Endothelial cell of umbilical vein (primary cell): ENCODE measurements around the gene POLE. TPM values are rescaled to one million over a fixed set of nuclear protein-coding genes. Genes with fewer than 3 reads are reported as not detected.

Source experiments
- BruUV-seq: library from RNA; stranded (reverse); fragments of 400-500 nt; replicated peaks from 2 replicates; lab custom pipeline; 2021; lab: Mats Ljungman, UMichigan
- CTCF ChIA-PET: fragments of 300-600, 350-600 bp; sonication (Branson Sonifier 250); formaldehyde crosslinking; loops from one replicate; lab custom pipeline; 2021; ENCODE audit warnings: antibody characterized with exemption, inconsistent platforms; lab: Charles Lee
- POLR2A ChIA-PET: fragments of 300-600, 350-600 bp; sonication (Branson Sonifier 250); formaldehyde crosslinking; loops from one replicate; lab custom pipeline; 2021; ENCODE audit warnings: antibody characterized with exemption, inconsistent platforms; lab: Charles Lee
- DNase-seq: peaks from one replicate; pipeline ENCODE4 v3.0.0-alpha.2; 2011; ENCODE audit warnings: low read depth, low spot score
- FAIRE-seq: peaks from 2 replicates; lab custom pipeline; 2011; peaks lifted over from hg19 to GRCh38; lab: Jason Lieb, UNC
- H2AFZ ChIP-seq: 2 replicates; pipeline ENCODE4 v1.6.0; 2012; ENCODE audit warnings: low read depth, low read length, control low read depth, inconsistent platforms
- H3K27ac ChIP-seq: 2 replicates; pipeline ENCODE4 v1.5.1; 2011; ENCODE audit warnings: low read depth, mild to moderate bottlenecking, control low read depth, low read length, moderate library complexity; ENCODE audit not compliant: insufficient read depth
- H3K27me3 ChIP-seq, 2 experiments: 2 replicates each; pipeline versions ENCODE4 v1.6.0 to v1.6.1; 2011; ENCODE audit warnings: low read length in 2 of 2, mixed read lengths in 1 of 2; ENCODE audit not compliant: control insufficient read depth in 2 of 2, insufficient read depth in 2 of 2
- H3K36me3 ChIP-seq, 2 experiments: 2 replicates in 1 of 2; 3 replicates in 1 of 2; pipeline ENCODE4 v1.5.1; 2011; ENCODE audit warnings: low read length in 2 of 2, mild to moderate bottlenecking in 1 of 2, moderate library complexity in 1 of 2; ENCODE audit not compliant: control insufficient read depth in 2 of 2, insufficient read depth in 2 of 2; ENCODE audit errors: extremely low read depth in 1 of 2
- H3K4me1 ChIP-seq: 3 replicates; pipeline ENCODE4 v1.5.1; 2011; ENCODE audit warnings: mild to moderate bottlenecking, low read length; ENCODE audit not compliant: control insufficient read depth, insufficient read depth; ENCODE audit errors: extremely low read depth
- H3K4me2 ChIP-seq: 2 replicates; pipeline ENCODE4 v1.6.1; 2011; ENCODE audit warnings: low read length, control low read depth, mixed read lengths; ENCODE audit not compliant: insufficient read depth
- H3K4me3 ChIP-seq, 3 experiments: fragments of 200-600 bp in 1 of 3; sonication (generic), shearing (Covaris generic) in 1 of 3; replicated peaks in 1 of 3; 2 replicates each; pipeline ENCODE4 v1.5.1; 2011 to 2016; ENCODE audit warnings: control low read depth in 3 of 3, low read length in 3 of 3, mild to moderate bottlenecking in 2 of 3, inconsistent platforms in 1 of 3, low read depth in 1 of 3, moderate library complexity in 1 of 3; ENCODE audit not compliant: insufficient read depth in 1 of 3
- H3K79me2 ChIP-seq: 2 replicates; pipeline ENCODE4 v1.6.0; 2012; ENCODE audit warnings: low read length, inconsistent platforms; ENCODE audit not compliant: control insufficient read depth, insufficient read depth
- H3K9ac ChIP-seq: replicated peaks from 2 replicates; pipeline ENCODE3; 2011; ENCODE audit warnings: low read length, control low read depth; ENCODE audit not compliant: insufficient read depth; ENCODE audit errors: extremely low read depth
- H3K9me1 ChIP-seq: replicated peaks from 3 replicates; pipeline ENCODE4 v1.6.0; 2011; ENCODE audit warnings: mild to moderate bottlenecking, low read length; ENCODE audit not compliant: control insufficient read depth, insufficient read depth; ENCODE audit errors: extremely low read depth
- H3K9me3 ChIP-seq: replicated peaks from 2 replicates; pipeline ENCODE4 v1.5.1; 2012; ENCODE audit warnings: low read length, inconsistent platforms; ENCODE audit not compliant: control insufficient read depth, insufficient read depth
- H4K20me1 ChIP-seq: replicated peaks from 2 replicates; pipeline ENCODE3; 2011; ENCODE audit warnings: mild to moderate bottlenecking, low read length; ENCODE audit not compliant: control insufficient read depth, insufficient read depth; ENCODE audit errors: extremely low read depth
- CTCF ChIP-seq, 2 donors: IDR thresholded peaks; 1 replicate in 1 of 2; 2 replicates in 1 of 2; pipeline ENCODE4 v1.5.1; 2011; ENCODE audit warnings: low read length in 2 of 2, mild to moderate bottlenecking in 2 of 2, moderate library complexity in 2 of 2, control low read depth in 1 of 2, inconsistent platforms in 1 of 2, low read depth in 1 of 2; ENCODE audit not compliant: insufficient read depth in 1 of 2; ENCODE audit errors: extremely low read depth in 1 of 2
- EZH2 ChIP-seq: IDR thresholded peaks from 2 replicates; pipeline ENCODE4 v1.6.1; 2012; ENCODE audit warnings: borderline replicate concordance, low read depth, mild to moderate bottlenecking, moderate library complexity, low read length, inconsistent platforms; ENCODE audit not compliant: severe bottlenecking
- FOS ChIP-seq: IDR thresholded peaks from 2 replicates; pipeline ENCODE4 v1.6.1; 2011; ENCODE audit warnings: mild to moderate bottlenecking, low read length, moderate library complexity, borderline replicate concordance; ENCODE audit not compliant: insufficient read depth
- GATA2 ChIP-seq: IDR thresholded peaks from 2 replicates; pipeline ENCODE4 v1.7.0; 2011; ENCODE audit warnings: low read depth, mild to moderate bottlenecking, moderate library complexity, mixed read lengths, low read length; ENCODE audit not compliant: insufficient read length, insufficient read depth
- JUN ChIP-seq: IDR thresholded peaks from 2 replicates; pipeline ENCODE4 v1.6.1; 2011; ENCODE audit warnings: borderline replicate concordance, low read depth; ENCODE audit not compliant: insufficient read length, insufficient read depth
- MAX ChIP-seq: IDR thresholded peaks from 2 replicates; pipeline ENCODE4 v1.6.1; 2011; ENCODE audit not compliant: insufficient read depth, insufficient read length
- MYC ChIP-seq: IDR thresholded peaks from one replicate; pipeline ENCODE4 v1.6.1; 2011; ENCODE audit warnings: mild to moderate bottlenecking, low read depth, low read length
- POLR2A ChIP-seq: IDR thresholded peaks from 2 replicates; pipeline ENCODE4 v1.6.1; 2012; ENCODE audit warnings: low read depth, mild to moderate bottlenecking, control low read depth, low read length
- POLR2AphosphoS5 ChIP-seq: IDR thresholded peaks from 2 replicates; pipeline ENCODE4 v1.6.1; 2012; ENCODE audit warnings: low read depth, mild to moderate bottlenecking, control low read depth, low read length, moderate library complexity; ENCODE audit not compliant: insufficient read depth
- dilution Hi-C: fragments of 300-500 bp; cut with MboI; formaldehyde crosslinking; loops from one replicate; pipeline ENCODE4 v1.15.0; 2019; ENCODE audit warnings: low sequenced_read_pairs; ENCODE audit not compliant: extremely low pct_ligation_motif_present
- intact Hi-C: fragments of 100-400 bp; cut with micrococcal nuclease; formaldehyde crosslinking; loops from one replicate; pipeline ENCODE4 v1.10.0; 2022
- polyA plus RNA-seq, 4 experiments: library from polyadenylated mRNA; depleted of rRNA in 3 of 4; stranded (reverse) in 3 of 4; unstranded in 1 of 4; fragments of >200 nt; gene quantifications; 2 replicates each; pipeline versions ENCODE4 v1.2.1 to v1.2.3, GENCODE V29; 2011 to 2012; ENCODE audit warnings: missing spikeins in 1 of 4
- total RNA-seq: library from RNA; stranded (reverse); gene quantifications from 2 replicates; pipeline ENCODE4 v1.2.3, GENCODE V29; 2021

POLE gene
- total and polyA plus RNA-seq, 2 donors (not counting 3 experiments of a cell fraction or from before 2014, with no cell fraction given), result 22.9 to 82.7 TPM

GRCh38 chr12:132665149-132665491 lies 22.0 kb downstream of the POLE start:
- Histone ChIP-seq H3K4me3 (no peak overlapping the region), H3K4me1 (peaks cover 3% of the 10 kb centered on the region), H3K27ac (no peak overlapping the region), H3K9me1 (no peaks in the 10 kb centered on the region), H2AFZ (no peak overlapping the region), H3K9me3 (no peaks in the 10 kb centered on the region), H3K27me3 (no peaks in the 10 kb centered on the region), H3K79me2 (no peaks in the 10 kb centered on the region), H3K36me3 (peaks cover 6 to 26% of the 10 kb centered on the region in 2 experiments), H3K4me2 (no peak overlapping the region), H3K9ac (no peak overlapping the region), H4K20me1 (no peaks in the 10 kb centered on the region)
- dilution Hi-C loops, result no loop called here
- FAIRE-seq, result no peak
- TF ChIP-seq CTCF (IDR thresholded peaks at IDR 0.05; ENCODE audit: extremely low read depth in 1 of 2, insufficient read depth in 1 of 2, low read depth in 1 of 2, low read length in 2 of 2) (no peak), GATA2 (no peak), MYC (no peak), EZH2 (no peak), MAX (no peak), POLR2AphosphoS5 (no peak), FOS (no peak), JUN (no peak), POLR2A (no peak)
- POLR2A ChIA-PET, result no interaction called here
- no TSS peak for BruUV-seq
- intact Hi-C loops, result no loop called here
- CTCF ChIA-PET, result interaction anchor here (1.9 kb wide), 1 partner anchor 26 kb away, joined by 5 read pairs; no protein-coding TSS in a partner anchor
- DNase-seq, result no peak
